ENCODE results near the gene METTL15. TPM values are rescaled to one million over a fixed set of nuclear protein-coding genes. Genes with fewer than 3 reads are reported as not detected.

The METTL15 gene
- total RNA-seq, 2 donors from 2014 or later = 17.1 to 20.4 TPM

DNA sequence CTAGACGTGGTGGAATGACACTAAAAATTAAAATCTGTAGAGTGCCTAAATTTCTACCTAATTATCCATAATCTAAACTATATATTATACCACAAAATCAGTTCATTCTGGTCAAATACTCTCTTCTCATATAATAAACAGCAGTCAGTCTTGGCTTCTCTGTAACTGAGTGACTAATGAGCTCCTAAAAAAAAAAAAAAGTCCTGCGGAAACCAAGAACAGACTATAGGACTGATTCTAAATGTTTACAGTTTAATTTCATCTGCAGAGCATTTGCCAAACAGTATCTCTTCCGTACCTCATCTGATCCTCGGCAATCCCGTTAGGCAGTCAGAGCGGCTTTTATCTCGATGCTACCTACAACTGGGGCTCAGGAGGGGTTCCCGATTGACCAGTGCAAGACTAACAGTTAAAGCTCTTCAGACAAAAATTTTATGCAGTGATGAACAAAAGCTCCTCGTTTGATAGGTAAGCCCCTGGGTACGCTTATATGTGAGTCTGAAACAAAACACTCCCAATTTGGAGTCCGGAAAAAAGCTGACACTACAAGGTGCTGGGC lies 918 bp upstream of the METTL15 start:
- Histone ChIP-seq H3K27ac (ENCODE audit: low read depth, low read length) (peak overlapping the region; percentile 59), H3K27me3 (ENCODE audit: control insufficient read depth, insufficient read depth, low read length, poor library complexity, severe bottlenecking) (no peaks in the 10 kb centered on the region), H3K9ac (ENCODE audit: extremely low read depth, low read length, poor library complexity, severe bottlenecking) (peak overlapping the region; percentile 80), H3K4me1 (ENCODE audit: control insufficient read depth, insufficient read depth, low read length) (peaks cover 4% of the 10 kb centered on the region), H3K9me3 (ENCODE audit: control insufficient read depth, low read length) (no peaks in the 10 kb centered on the region), H3K36me3 (ENCODE audit: control insufficient read depth, insufficient read depth, low read length) (no peaks in the 10 kb centered on the region), H3K4me3 (ENCODE audit: low read length) (peak overlapping the region; percentile 99)
- WGBS, 2 experiments (ENCODE audit: insufficient coverage in 1 of 2, insufficient read length in 1 of 2) = 3 to 5% methylated on average over 9 to 11 of the region's 11 CpGs
- peak overlapping the region; percentile 99 for H3K27ac Mint-ChIP-seq
- no peaks in the 10 kb centered on the region for H3K36me3 Mint-ChIP-seq (ENCODE audit: low read depth)
- peaks cover 18% of the 10 kb centered on the region for H3K4me1 Mint-ChIP-seq
- TF ChIP-seq, protein P1, sequence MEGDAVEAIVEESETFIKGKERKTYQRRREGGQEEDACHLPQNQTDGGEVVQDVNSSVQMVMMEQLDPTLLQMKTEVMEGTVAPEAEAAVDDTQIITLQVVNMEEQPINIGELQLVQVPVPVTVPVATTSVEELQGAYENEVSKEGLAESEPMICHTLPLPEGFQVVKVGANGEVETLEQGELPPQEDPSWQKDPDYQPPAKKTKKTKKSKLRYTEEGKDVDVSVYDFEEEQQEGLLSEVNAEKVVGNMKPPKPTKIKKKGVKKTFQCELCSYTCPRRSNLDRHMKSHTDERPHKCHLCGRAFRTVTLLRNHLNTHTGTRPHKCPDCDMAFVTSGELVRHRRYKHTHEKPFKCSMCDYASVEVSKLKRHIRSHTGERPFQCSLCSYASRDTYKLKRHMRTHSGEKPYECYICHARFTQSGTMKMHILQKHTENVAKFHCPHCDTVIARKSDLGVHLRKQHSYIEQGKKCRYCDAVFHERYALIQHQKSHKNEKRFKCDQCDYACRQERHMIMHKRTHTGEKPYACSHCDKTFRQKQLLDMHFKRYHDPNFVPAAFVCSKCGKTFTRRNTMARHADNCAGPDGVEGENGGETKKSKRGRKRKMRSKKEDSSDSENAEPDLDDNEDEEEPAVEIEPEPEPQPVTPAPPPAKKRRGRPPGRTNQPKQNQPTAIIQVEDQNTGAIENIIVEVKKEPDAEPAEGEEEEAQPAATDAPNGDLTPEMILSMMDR (conservative IDR thresholded peaks at IDR 0.05) = no peak
- H3K27me3 Mint-ChIP-seq (ENCODE audit: insufficient read depth) = no peaks in the 10 kb centered on the region
- H3K9me3 Mint-ChIP-seq = no peaks in the 10 kb centered on the region
- no peak for DNase-seq
- H3K4me3 Mint-ChIP-seq = peak overlapping the region; percentile 96

DNA sequence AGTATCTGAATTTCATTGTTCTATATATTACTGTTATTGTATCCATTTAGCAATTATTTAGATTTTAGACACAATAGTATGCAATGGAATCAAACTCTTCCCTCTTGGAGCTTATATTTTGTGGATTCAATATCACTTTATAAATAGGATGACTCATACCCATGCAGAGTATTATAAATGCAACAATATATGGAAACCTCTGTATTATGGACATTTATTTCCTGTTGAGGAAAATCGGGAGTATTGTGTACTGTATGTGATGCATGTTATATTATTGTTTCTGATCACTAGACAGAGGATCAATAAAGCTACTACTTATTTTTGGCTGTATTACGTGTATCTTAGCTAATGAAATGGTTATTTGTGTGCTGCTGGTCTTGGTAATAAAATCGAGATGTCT lies 770 bp downstream of the METTL15 start:
- Histone ChIP-seq H3K27me3 (ENCODE audit: control insufficient read depth, insufficient read depth, low read length, poor library complexity, severe bottlenecking) (no peaks in the 10 kb centered on the region), H3K36me3 (ENCODE audit: control insufficient read depth, insufficient read depth, low read length) (peaks cover 7% of the 10 kb centered on the region), H3K4me1 (ENCODE audit: control insufficient read depth, insufficient read depth, low read length) (peaks cover 4% of the 10 kb centered on the region), H3K9me3 (ENCODE audit: control insufficient read depth, low read length) (no peaks in the 10 kb centered on the region), H3K4me3 (ENCODE audit: low read length) (peak overlapping the region; percentile 99), H3K27ac (ENCODE audit: low read depth, low read length) (no peak overlapping the region), H3K9ac (ENCODE audit: extremely low read depth, low read length, poor library complexity, severe bottlenecking) (peak overlapping the region; percentile 80)
- Mint-ChIP-seq H3K27ac (peak overlapping the region; percentile 99), H3K4me1 (peaks cover 17% of the 10 kb centered on the region), H3K9me3 (no peaks in the 10 kb centered on the region), H3K27me3 (ENCODE audit: insufficient read depth) (no peaks in the 10 kb centered on the region), H3K36me3 (ENCODE audit: low read depth) (peaks cover 3% of the 10 kb centered on the region), H3K4me3 (peak overlapping the region; percentile 96)
- 94% methylated on average over 3 of the region's 3 CpGs; no CpG with 5 or more reads in 1 of the 2 experiments for WGBS, 2 experiments (ENCODE audit: insufficient coverage in 1 of 2, insufficient read length in 1 of 2)
- no peak for DNase-seq
- TF ChIP-seq, protein P1 (conservative IDR thresholded peaks at IDR 0.05) = no peak

DNA sequence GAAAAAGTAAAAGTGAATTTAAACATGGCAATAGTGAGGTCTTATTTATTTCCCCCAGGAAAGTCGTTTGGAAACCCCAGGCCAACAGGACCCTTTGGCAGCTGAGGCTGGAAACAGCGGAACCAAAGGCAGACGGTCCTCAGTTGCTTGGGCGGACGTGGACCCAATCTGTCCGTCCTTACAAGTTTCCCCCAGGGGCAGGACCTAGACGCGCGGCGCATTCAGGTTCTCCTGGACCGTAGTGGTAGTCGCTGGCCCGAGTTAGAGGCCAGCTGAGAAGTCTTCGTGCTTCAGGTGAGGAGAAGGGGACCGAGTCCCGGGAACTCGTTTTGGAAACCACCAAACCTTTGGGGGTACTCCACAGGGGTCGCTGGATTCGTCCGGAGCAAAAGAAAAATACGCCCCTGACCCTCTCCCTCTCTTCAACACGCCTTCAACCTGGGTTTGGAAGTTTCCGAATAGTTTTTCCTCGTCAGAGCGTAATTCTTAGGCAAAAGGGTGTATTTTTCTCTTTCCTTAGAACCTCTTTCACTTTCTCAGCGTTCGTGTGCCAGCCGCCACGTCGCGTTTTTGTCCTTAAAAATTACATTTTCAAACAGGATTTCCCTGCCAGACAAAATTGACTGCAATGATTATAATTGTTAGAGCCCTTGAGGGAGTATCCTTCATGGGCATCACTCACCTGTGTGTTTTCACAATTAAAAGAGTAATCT lies 2.1 kb downstream of the METTL15 start:
- no peaks in the 10 kb centered on the region for H3K9me3 ChIP-seq (ENCODE audit: control insufficient read depth, low read length)
- peak overlapping the region; percentile 81 for H3K9ac ChIP-seq (ENCODE audit: extremely low read depth, low read length, poor library complexity, severe bottlenecking)
- H3K4me1 ChIP-seq (ENCODE audit: control insufficient read depth, insufficient read depth, low read length) = peaks cover 4% of the 10 kb centered on the region

More for the DNA sequence above, 2.1 kb downstream of the METTL15 start:
- H3K4me3 Mint-ChIP-seq = peak overlapping the region; percentile 96
- Histone ChIP-seq H3K4me3 (ENCODE audit: low read length) (peak overlapping the region; percentile 99), H3K27ac (ENCODE audit: low read depth, low read length) (peak overlapping the region; percentile 8), H3K36me3 (ENCODE audit: control insufficient read depth, insufficient read depth, low read length) (peaks cover 10% of the 10 kb centered on the region), H3K27me3 (ENCODE audit: control insufficient read depth, insufficient read depth, low read length, poor library complexity, severe bottlenecking) (no peaks in the 10 kb centered on the region)
- H3K9me3 Mint-ChIP-seq = no peaks in the 10 kb centered on the region
- TF ChIP-seq, protein P1 (conservative IDR thresholded peaks at IDR 0.05) = no peak
- H3K4me1 Mint-ChIP-seq = peaks cover 16% of the 10 kb centered on the region
- DNase-seq = peak; percentile 89
- peaks cover 12% of the 10 kb centered on the region for H3K36me3 Mint-ChIP-seq (ENCODE audit: low read depth)
- peak overlapping the region; percentile 95 for H3K27ac Mint-ChIP-seq
- H3K27me3 Mint-ChIP-seq (ENCODE audit: insufficient read depth) = no peaks in the 10 kb centered on the region
- 0% methylated on average over 22 to 31 of the region's 31 CpGs for WGBS, 2 experiments (ENCODE audit: insufficient coverage in 1 of 2, insufficient read length in 1 of 2)
